Stimulated activated CD4-positive, alpha-beta T cell treated with anti-CD3 and anti-CD28 coated beads, Interleukin-2, amount 100 ng/mL, for 48 hours (primary cell): ENCODE measurements around the gene SEC14L3.

ENCODE experiments used
- DNase-seq, 2 donors: peaks; one replicate each; pipeline ENCODE4 v3.0.0-alpha.2; 2020

SEC14L3 gene

GRCh38 chr22:30471616-30472318 lies at the start of gene SEC14L3:
SEC14L3 (minus strand) TSS chr22:30472017; CDS start chr22:30471958, 59 bp downstream.
- no peak for DNase-seq

GRCh38 chr22:30519842-30520425 lies 48.1 kb upstream of the SEC14L3 start:
- no peak for DNase-seq

- no peak for DNase-seq
Observed at GRCh38 chr22:30516731-30517130, 44.9 kb upstream of the SEC14L3 start.

- DNase-seq: no peak
Observed at GRCh38 chr22:30516273-30516672, 44.5 kb upstream of the SEC14L3 start.

- no peak for DNase-seq
Observed at GRCh38 chr22:30514252-30514651, 42.4 kb upstream of the SEC14L3 start.

GRCh38 chr22:30513462-30513861 lies 41.6 kb upstream of the SEC14L3 start:
- DNase-seq: no peak

GRCh38 chr22:30511911-30512310 lies 40.1 kb upstream of the SEC14L3 start:
- no peak for DNase-seq

- no peak for DNase-seq
Observed at GRCh38 chr22:30511109-30511508, 39.3 kb upstream of the SEC14L3 start.

- DNase-seq: no peak
Observed at GRCh38 chr22:30508216-30508615, 36.4 kb upstream of the SEC14L3 start.

- no peak for DNase-seq
Observed at GRCh38 chr22:30507670-30508069, 35.9 kb upstream of the SEC14L3 start.

GRCh38 chr22:30506507-30506968 lies 34.7 kb upstream of the SEC14L3 start:
- DNase-seq: no peak

GRCh38 chr22:30503551-30503950 lies 31.7 kb upstream of the SEC14L3 start:
- DNase-seq: no peak

GRCh38 chr22:30502911-30503310 lies 31.1 kb upstream of the SEC14L3 start:
- DNase-seq: no peak

GRCh38 chr22:30502153-30502552 lies 30.3 kb upstream of the SEC14L3 start:
- DNase-seq: no peak

GRCh38 chr22:30500628-30501027 lies 28.8 kb upstream of the SEC14L3 start:
- DNase-seq: no peak

GRCh38 chr22:30497466-30498150 lies 25.8 kb upstream of the SEC14L3 start:
- DNase-seq: no peak

GRCh38 chr22:30495041-30495784 lies 23.4 kb upstream of the SEC14L3 start:
- DNase-seq: no peak

GRCh38 chr22:30492144-30492543 lies 20.3 kb upstream of the SEC14L3 start:
- no peak for DNase-seq

- no peak for DNase-seq
Observed at GRCh38 chr22:30491381-30491780, 19.6 kb upstream of the SEC14L3 start.

- DNase-seq: no peak
Observed at GRCh38 chr22:30490399-30490798, 18.6 kb upstream of the SEC14L3 start.

GRCh38 chr22:30488121-30488520 lies 16.3 kb upstream of the SEC14L3 start:
- no peak for DNase-seq

GRCh38 chr22:30486661-30487115 lies 14.9 kb upstream of the SEC14L3 start:
- DNase-seq: no peak

- no peak for DNase-seq
Observed at GRCh38 chr22:30486118-30486517, 14.3 kb upstream of the SEC14L3 start.
